ENCODE data around the gene TMEM97. TPM values are rescaled to one million over a fixed set of nuclear protein-coding genes. Genes with fewer than 3 reads are reported as not detected.

TMEM97 gene
- total and polyA plus RNA-seq, 11 donors: 1.4 to 7.9 (median 3.3) TPM

DNA sequence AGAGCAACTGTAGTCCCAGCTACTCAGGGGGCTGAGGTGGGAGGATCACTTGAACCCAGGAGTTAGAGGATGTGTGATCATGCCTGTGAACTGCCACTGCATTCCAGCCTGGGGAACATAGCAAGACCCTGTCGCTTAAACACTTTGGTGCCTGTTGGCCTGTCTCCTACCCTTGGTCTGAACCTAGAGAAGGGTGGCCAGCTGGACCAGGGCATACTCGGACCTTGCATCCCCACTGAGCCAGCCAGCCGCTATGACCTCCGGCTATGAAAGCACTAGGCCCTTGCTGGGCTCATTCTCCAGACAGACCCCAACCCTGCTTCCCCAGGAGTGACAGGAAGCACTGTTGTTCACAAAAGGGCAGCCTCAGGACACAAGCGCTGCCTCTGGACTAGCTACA, 11.7 kb downstream of the TMEM97 start:
- intact Hi-C loops (cut with DNase I): loop anchor here in 2 of 10 donors (10.0 kb wide), 2 partner anchors 614 to 624 kb away; partner anchors contain the start of gene PHF12 (in 1 of the 2)
- 89 to 97% (median 92%) methylated on average over 3 to 5 of the region's 5 CpGs for WGBS, 4 donors
- no peaks in the 10 kb centered on the region for H3K27me3 ChIP-seq
- H3K36me3 ChIP-seq: peaks cover 0 to 61% (median 51%) of the 10 kb centered on the region in 9 donors
- TF ChIP-seq POLR2A (IDR thresholded peaks at IDR 0.05): no peak
- TF ChIP-seq, protein P1, sequence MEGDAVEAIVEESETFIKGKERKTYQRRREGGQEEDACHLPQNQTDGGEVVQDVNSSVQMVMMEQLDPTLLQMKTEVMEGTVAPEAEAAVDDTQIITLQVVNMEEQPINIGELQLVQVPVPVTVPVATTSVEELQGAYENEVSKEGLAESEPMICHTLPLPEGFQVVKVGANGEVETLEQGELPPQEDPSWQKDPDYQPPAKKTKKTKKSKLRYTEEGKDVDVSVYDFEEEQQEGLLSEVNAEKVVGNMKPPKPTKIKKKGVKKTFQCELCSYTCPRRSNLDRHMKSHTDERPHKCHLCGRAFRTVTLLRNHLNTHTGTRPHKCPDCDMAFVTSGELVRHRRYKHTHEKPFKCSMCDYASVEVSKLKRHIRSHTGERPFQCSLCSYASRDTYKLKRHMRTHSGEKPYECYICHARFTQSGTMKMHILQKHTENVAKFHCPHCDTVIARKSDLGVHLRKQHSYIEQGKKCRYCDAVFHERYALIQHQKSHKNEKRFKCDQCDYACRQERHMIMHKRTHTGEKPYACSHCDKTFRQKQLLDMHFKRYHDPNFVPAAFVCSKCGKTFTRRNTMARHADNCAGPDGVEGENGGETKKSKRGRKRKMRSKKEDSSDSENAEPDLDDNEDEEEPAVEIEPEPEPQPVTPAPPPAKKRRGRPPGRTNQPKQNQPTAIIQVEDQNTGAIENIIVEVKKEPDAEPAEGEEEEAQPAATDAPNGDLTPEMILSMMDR (IDR thresholded peaks at IDR 0.05): no peak
- no peak overlapping the region for H3K27ac ChIP-seq
- DNase-seq (no peak), ATAC-seq (no peak)
- no peaks in the 10 kb centered on the region for H3K9me3 ChIP-seq
- H3K4me1 ChIP-seq: peaks cover 0 to 20% (median 15%) of the 10 kb centered on the region in 12 donors
- no peak overlapping the region for H3K4me3 ChIP-seq

DNA sequence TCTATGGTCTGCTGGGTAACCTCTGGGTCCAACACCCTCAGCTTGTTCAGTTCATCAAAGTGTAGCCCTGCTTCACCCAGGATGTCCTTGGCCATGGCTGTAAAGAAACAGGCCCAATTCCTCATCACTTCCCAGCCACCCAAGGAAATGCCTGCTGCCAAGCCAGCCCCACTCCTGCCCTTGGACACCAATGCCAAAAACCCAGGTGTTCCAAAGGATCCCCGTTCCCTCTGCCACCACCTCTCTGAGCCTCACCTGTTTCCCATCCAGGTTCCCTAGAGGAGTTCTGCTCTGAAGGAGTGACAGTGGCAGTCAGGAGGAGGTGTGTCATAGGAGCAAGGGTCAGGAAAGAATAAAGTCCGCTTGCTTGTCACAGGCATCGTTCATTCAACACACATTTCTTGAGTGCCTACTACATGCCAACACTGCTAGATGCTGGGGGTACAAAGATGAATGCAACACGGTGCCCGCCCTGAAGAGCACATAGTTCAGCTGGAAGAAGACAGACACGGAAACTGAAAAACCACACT, 13.0 kb downstream of the TMEM97 start:
- TF ChIP-seq, protein P1 (IDR thresholded peaks at IDR 0.05): no peak
- TF ChIP-seq POLR2A (IDR thresholded peaks at IDR 0.05): no peak
- H3K9me3 ChIP-seq: no peaks in the 10 kb centered on the region
- H3K27me3 ChIP-seq: no peaks in the 10 kb centered on the region
- H3K27ac ChIP-seq: no peak overlapping the region
- H3K4me3 ChIP-seq: no peak overlapping the region
- no peak for ATAC-seq
- intact Hi-C loops (cut with DNase I): loop anchor here in 2 of 10 donors (10.0 kb wide), 2 partner anchors 613 to 623 kb away; partner anchors contain the start of gene PHF12 (in 1 of the 2)
- H3K36me3 ChIP-seq: peaks cover 0 to 58% (median 49%) of the 10 kb centered on the region in 9 donors
- WGBS, 4 donors: 85 to 92% (median 91%) methylated on average over 6 of the region's 6 CpGs
- no peak for DNase-seq
- H3K4me1 ChIP-seq: peaks cover 0 to 30% (median 22%) of the 10 kb centered on the region in 12 donors

DNA sequence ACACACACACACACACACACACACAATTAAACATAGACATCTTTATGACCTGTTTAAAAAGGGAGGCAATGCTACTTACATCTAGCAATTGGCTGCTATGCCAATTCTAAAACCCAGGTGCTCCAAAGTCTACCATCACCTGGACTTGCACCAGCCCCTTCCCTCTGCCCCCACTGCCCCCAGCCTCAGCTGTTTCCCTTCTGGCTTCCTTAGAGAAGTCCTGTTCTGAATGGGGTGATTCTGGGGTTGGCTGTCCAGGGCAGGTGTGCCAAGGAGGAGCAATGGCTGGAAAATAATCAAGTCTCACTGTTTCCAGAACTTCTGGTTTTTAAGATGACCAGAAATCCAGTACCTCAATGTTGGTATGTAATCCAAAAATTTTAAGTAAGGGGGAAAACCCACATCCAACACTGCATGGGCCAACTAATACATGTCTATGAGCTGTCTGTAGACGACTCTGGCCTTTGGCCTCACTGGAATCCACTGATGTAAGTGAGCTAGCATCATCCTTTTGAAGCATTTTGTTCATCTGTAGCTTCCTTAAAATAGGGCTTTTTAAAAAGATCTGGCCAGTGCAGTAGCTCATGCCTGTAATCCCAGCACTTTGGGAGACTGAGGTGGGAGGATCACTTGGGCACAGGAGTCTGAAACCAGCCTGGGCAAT, 14.2 kb downstream of the TMEM97 start:
- no peak for TF ChIP-seq POLR2A (IDR thresholded peaks at IDR 0.05)
- TF ChIP-seq, protein P1 (IDR thresholded peaks at IDR 0.05): no peak
- DNase-seq (no peak), ATAC-seq (no peak)
- H3K9me3 ChIP-seq: no peaks in the 10 kb centered on the region
- intact Hi-C loops (cut with DNase I): loop anchor here in 2 of 10 donors (10.0 kb wide), 2 partner anchors 612 to 622 kb away; partner anchors contain the start of gene PHF12 (in 1 of the 2)
- peaks cover 0 to 45% (median 37%) of the 10 kb centered on the region in 9 donors for H3K36me3 ChIP-seq
- peaks cover 0 to 42% (median 35%) of the 10 kb centered on the region in 12 donors for H3K4me1 ChIP-seq
- no peak overlapping the region for H3K4me3 ChIP-seq
- H3K27ac ChIP-seq: peak overlapping the region in 1 of 12 donors; percentile 99
- WGBS, 4 donors: 64 to 71% (median 70%) methylated on average over 1 of the region's 1 CpG
- H3K27me3 ChIP-seq: no peaks in the 10 kb centered on the region

DNA sequence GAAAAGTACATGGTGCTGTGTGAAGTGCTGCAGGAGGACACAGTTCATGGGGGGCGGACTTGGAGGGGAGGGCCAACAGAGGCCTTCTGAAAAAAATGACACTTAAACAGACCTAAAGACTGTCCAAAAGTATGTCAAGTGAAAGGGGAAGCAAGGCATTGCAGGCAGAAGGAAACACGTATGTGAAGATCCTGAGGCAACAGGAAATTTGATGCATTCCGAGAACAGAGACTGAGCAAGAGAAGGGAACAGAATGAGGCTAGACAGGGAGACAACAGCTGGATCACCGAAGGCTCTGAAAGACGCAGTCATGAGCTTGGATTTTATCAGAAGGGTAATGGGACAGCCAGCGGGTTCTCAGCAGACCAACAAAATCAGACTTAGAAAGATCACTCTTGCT, 15.2 kb downstream of the TMEM97 start:
- H3K27ac ChIP-seq: peak overlapping the region in 4 of 12 donors; percentile 80 to 99 (median 98)
- no peak for TF ChIP-seq POLR2A (IDR thresholded peaks at IDR 0.05)
- TF ChIP-seq, protein P1 (IDR thresholded peaks at IDR 0.05): no peak
- peaks cover 0 to 50% (median 43%) of the 10 kb centered on the region in 12 donors for H3K4me1 ChIP-seq
- DNase-seq: no peak
- ATAC-seq: no peak
- H3K27me3 ChIP-seq: no peaks in the 10 kb centered on the region
- no peaks in the 10 kb centered on the region for H3K9me3 ChIP-seq
- intact Hi-C loops (cut with DNase I): loop anchor here in 3 of 10 donors (2.0 to 10.0 kb wide), 3 partner anchors 23 to 621 kb away; partner anchors contain the start of genes PHF12 (in 1 of the 3) and POLDIP2 (in 1 of the 3)
- H3K36me3 ChIP-seq: peaks cover 0 to 36% (median 27%) of the 10 kb centered on the region in 9 donors
- peak overlapping the region in 11 of 12 donors; percentile 63 to 99 (median 91) for H3K4me3 ChIP-seq
- 43 to 61% (median 53%) methylated on average over 6 of the region's 6 CpGs for WGBS, 4 donors

Data from heart left ventricle (tissue), 16 donors.